C4-2B (cell line): ENCODE measurements around the gene AHCYL2.

Experiments used
- CTCF ChIP-seq: fragments of 450-650 bp; conservative IDR thresholded peaks from 2 replicates; pipeline ENCODE4 v1.5.1; 2017; ENCODE audit warnings: mild to moderate bottlenecking
- ZFX ChIP-seq: fragments of 450-650 bp; IDR thresholded peaks from 2 replicates; pipeline ENCODE4 v1.6.1; 2017

GRCh38 chr7:129295015-129295423, 70.2 kb downstream of the AHCYL2 start:
- TF ChIP-seq CTCF (no peak), ZFX (no peak)
